Endothelial cell of umbilical vein (primary cell): Measurements from ENCODE around the gene ATN1.

Experiments used
- POLR2A ChIP-seq: IDR thresholded peaks from 2 replicates; pipeline ENCODE4 v1.6.1; 2012; ENCODE audit warnings: low read depth, mild to moderate bottlenecking, control low read depth, low read length
- POLR2AphosphoS5 ChIP-seq: IDR thresholded peaks from 2 replicates; pipeline ENCODE4 v1.6.1; 2012; ENCODE audit warnings: low read depth, mild to moderate bottlenecking, control low read depth, low read length, moderate library complexity; ENCODE audit not compliant: insufficient read depth
- TF ChIP-seq, protein P1 (sequence below), 2 donors: IDR thresholded peaks; 1 replicate in 1 of 2; 2 replicates in 1 of 2; pipeline ENCODE4 v1.5.1; 2011; ENCODE audit warnings: low read length in 2 of 2, mild to moderate bottlenecking in 2 of 2, moderate library complexity in 2 of 2, control low read depth in 1 of 2, inconsistent platforms in 1 of 2, low read depth in 1 of 2; ENCODE audit not compliant: insufficient read depth in 1 of 2; ENCODE audit errors: extremely low read depth in 1 of 2

DNA sequence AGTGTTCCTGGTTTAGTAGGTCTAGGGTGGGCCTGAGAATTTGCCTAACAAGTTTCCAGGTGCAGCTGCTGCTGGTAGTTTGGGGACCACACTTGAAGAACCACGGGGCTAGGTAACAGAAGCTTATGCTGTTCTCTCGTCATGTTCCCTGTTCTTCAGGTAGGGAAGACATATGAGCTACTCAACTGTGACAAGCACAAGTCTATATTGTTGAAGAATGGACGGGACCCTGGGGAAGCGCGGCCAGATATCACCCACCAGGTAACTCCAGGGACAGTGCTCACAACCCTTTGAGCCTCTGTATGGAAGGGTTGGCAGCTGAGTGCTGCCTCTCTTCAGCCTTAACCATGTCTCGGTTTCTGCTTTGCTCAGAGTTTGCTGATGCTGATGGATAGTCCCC is 46.4 kb downstream of the ATN1 start:
- TF ChIP-seq, protein P1, sequence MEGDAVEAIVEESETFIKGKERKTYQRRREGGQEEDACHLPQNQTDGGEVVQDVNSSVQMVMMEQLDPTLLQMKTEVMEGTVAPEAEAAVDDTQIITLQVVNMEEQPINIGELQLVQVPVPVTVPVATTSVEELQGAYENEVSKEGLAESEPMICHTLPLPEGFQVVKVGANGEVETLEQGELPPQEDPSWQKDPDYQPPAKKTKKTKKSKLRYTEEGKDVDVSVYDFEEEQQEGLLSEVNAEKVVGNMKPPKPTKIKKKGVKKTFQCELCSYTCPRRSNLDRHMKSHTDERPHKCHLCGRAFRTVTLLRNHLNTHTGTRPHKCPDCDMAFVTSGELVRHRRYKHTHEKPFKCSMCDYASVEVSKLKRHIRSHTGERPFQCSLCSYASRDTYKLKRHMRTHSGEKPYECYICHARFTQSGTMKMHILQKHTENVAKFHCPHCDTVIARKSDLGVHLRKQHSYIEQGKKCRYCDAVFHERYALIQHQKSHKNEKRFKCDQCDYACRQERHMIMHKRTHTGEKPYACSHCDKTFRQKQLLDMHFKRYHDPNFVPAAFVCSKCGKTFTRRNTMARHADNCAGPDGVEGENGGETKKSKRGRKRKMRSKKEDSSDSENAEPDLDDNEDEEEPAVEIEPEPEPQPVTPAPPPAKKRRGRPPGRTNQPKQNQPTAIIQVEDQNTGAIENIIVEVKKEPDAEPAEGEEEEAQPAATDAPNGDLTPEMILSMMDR (IDR thresholded peaks at IDR 0.05; ENCODE audit: extremely low read depth in 1 of 2, insufficient read depth in 1 of 2, low read depth in 1 of 2, low read length in 2 of 2): no peak
- TF ChIP-seq POLR2AphosphoS5: no peak
- no peak for TF ChIP-seq POLR2A
